IMR-90 (cell line): ENCODE measurements around the gene CAPN10.

ENCODE experiments used
- CEBPB ChIP-seq: IDR thresholded peaks from 2 replicates; pipeline ENCODE4 v1.6.1; 2012; ENCODE audit warnings: low read depth, low read length, improper control_type of control experiment
- FOS ChIP-seq: fragments of 150-350 bp; IDR thresholded peaks from 2 replicates; pipeline ENCODE4 v1.6.1; 2016; ENCODE audit warnings: low read depth, low read length
- POLR2A ChIP-seq: IDR thresholded peaks from 2 replicates; pipeline ENCODE4 v1.6.1; 2012; ENCODE audit warnings: mild to moderate bottlenecking, low read depth, low read length
- RCOR1 ChIP-seq: IDR thresholded peaks from 2 replicates; pipeline ENCODE4 v1.6.1; 2012; ENCODE audit warnings: mild to moderate bottlenecking, low read length, improper control_type of control experiment; ENCODE audit not compliant: insufficient replicate concordance
- RFX5 ChIP-seq: IDR thresholded peaks from 2 replicates; pipeline ENCODE4 v1.8.0; 2012; ENCODE audit warnings: low read depth, mild to moderate bottlenecking, low read length, moderate library complexity
- TF ChIP-seq, protein P1 (sequence below): conservative IDR thresholded peaks from 2 replicates; pipeline ENCODE4 v1.5.1; 2012; ENCODE audit warnings: mild to moderate bottlenecking, low read depth, low read length, improper control_type of control experiment
- TF ChIP-seq, protein P2 (sequence below): fragments of 150-350 bp; IDR thresholded peaks from 2 replicates; pipeline ENCODE4 v1.6.1; 2017; ENCODE audit warnings: mild to moderate bottlenecking, antibody characterized with exemption, low read length, low read depth

DNA sequence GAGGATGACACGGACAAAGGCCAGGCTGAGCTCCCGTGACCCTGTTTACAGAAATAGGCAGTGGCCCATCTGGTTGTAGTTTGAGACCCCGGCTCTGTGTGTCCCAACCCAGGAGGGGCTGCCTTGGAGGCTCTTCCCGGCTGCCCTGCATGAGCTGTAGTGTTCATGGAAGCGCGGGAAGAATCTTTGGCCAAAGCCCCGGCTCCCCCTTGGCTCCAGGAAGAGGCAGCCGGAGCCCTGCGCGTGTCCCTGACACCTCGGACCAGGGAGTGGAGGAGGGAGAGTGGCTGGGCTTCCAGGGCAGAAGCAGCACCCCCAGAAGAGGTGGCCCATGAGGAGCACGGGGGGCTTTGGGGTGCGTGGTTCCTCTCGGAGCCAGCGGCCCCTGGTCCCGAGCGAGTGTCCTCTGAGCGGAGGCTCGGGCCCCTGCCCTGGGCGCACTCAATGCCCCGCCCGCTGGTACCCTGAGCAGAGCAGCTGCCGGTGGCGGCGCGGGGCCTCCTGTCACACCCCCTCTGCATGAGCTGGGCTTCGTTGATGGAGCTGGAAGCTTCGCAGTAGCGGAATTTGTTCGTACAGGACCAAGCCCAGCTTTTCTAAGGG, 60.5 kb downstream of the CAPN10 start:
- TF ChIP-seq FOS = no peak
- TF ChIP-seq RFX5 = no peak
- no peak for TF ChIP-seq RCOR1
- TF ChIP-seq, protein P1, sequence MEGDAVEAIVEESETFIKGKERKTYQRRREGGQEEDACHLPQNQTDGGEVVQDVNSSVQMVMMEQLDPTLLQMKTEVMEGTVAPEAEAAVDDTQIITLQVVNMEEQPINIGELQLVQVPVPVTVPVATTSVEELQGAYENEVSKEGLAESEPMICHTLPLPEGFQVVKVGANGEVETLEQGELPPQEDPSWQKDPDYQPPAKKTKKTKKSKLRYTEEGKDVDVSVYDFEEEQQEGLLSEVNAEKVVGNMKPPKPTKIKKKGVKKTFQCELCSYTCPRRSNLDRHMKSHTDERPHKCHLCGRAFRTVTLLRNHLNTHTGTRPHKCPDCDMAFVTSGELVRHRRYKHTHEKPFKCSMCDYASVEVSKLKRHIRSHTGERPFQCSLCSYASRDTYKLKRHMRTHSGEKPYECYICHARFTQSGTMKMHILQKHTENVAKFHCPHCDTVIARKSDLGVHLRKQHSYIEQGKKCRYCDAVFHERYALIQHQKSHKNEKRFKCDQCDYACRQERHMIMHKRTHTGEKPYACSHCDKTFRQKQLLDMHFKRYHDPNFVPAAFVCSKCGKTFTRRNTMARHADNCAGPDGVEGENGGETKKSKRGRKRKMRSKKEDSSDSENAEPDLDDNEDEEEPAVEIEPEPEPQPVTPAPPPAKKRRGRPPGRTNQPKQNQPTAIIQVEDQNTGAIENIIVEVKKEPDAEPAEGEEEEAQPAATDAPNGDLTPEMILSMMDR = no peak
- TF ChIP-seq CEBPB = no peak
- no peak for TF ChIP-seq POLR2A
- TF ChIP-seq, protein P2, sequence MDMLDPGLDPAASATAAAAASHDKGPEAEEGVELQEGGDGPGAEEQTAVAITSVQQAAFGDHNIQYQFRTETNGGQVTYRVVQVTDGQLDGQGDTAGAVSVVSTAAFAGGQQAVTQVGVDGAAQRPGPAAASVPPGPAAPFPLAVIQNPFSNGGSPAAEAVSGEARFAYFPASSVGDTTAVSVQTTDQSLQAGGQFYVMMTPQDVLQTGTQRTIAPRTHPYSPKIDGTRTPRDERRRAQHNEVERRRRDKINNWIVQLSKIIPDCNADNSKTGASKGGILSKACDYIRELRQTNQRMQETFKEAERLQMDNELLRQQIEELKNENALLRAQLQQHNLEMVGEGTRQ = no peak
